DOHH2 (cell line): ENCODE data around the gene ACSM2A.
"Not testable (repeated sequence)": the region's sequence is repeated elsewhere in the genome, so short reads cannot be mapped to it uniquely, and the experiment has no call there.

Source experiments
- H3F3A ChIP-seq: fragments of 200-600 bp; sonication (generic), shearing (Covaris generic); 2 replicates; pipeline ENCODE4 v1.6.0; 2016; ENCODE audit warnings: antibody characterized with exemption, mild to moderate bottlenecking; ENCODE audit not compliant: control insufficient read depth, insufficient read depth
- H3K27ac ChIP-seq: fragments of 200-600 bp; sonication (generic); 2 replicates; pipeline ENCODE4 v1.5.1; 2014; ENCODE audit warnings: low read depth, mild to moderate bottlenecking, low read length, moderate library complexity
- H3K27me3 ChIP-seq: fragments of 200-600 bp; sonication (generic); 2 replicates; pipeline ENCODE4 v1.6.1; 2014; ENCODE audit warnings: mild to moderate bottlenecking, low read length, mixed read lengths; ENCODE audit not compliant: control insufficient read depth
- H3K36me3 ChIP-seq: fragments of 200-600 bp; sonication (generic); 2 replicates; pipeline ENCODE4 v1.6.1; 2014; ENCODE audit warnings: mild to moderate bottlenecking, low read length, moderate library complexity, mixed read lengths; ENCODE audit not compliant: control insufficient read depth
- H3K4me1 ChIP-seq: fragments of 200-600 bp; sonication (generic); 2 replicates; pipeline ENCODE4 v1.6.1; 2014; ENCODE audit warnings: mild to moderate bottlenecking, low read length, mixed read lengths; ENCODE audit not compliant: control insufficient read depth
- H3K4me2 ChIP-seq: fragments of 200-600 bp; sonication (generic); 2 replicates; pipeline ENCODE4 v1.6.0; 2014; ENCODE audit warnings: mild to moderate bottlenecking, low read length, moderate library complexity
- H3K4me3 ChIP-seq: fragments of 200-600 bp; sonication (generic); 2 replicates; pipeline ENCODE4 v1.5.1; 2014; ENCODE audit warnings: mild to moderate bottlenecking, low read length, mixed read lengths
- H3K79me2 ChIP-seq: fragments of 200-600 bp; sonication (generic); 2 replicates; pipeline ENCODE4 v1.6.1; 2014; ENCODE audit warnings: mild to moderate bottlenecking, low read length, mixed read lengths; ENCODE audit not compliant: control insufficient read depth
- H3K9me2 ChIP-seq: fragments of 200-600 bp; sonication (generic); replicated peaks from 2 replicates; pipeline ENCODE4 v1.6.1; 2014; ENCODE audit warnings: mild to moderate bottlenecking, low read length, mixed read lengths; ENCODE audit not compliant: control insufficient read depth
- H3K9me3 ChIP-seq: fragments of 200-600 bp; sonication (generic); 2 replicates; pipeline ENCODE4 v1.6.1; 2014; ENCODE audit warnings: antibody characterized with exemption, low read length, mixed read lengths; ENCODE audit not compliant: control insufficient read depth, insufficient read depth
- H4K20me1 ChIP-seq: fragments of 200-600 bp; sonication (generic); 2 replicates; pipeline ENCODE4 v1.6.0; 2014; ENCODE audit warnings: low read depth, mild to moderate bottlenecking, antibody characterized with exemption, low read length, moderate library complexity; ENCODE audit not compliant: control insufficient read depth, insufficient read depth
- CTCF ChIP-seq: fragments of 200-600 bp; sonication (generic); IDR thresholded peaks from one replicate; pipeline ENCODE4 v1.5.1; 2014; ENCODE audit warnings: antibody characterized with exemption, mild to moderate bottlenecking, low read depth, low read length; ENCODE audit not compliant: poor library complexity, severe bottlenecking
- EZH2phosphoT487 ChIP-seq: fragments of 200-600 bp; sonication (generic); IDR thresholded peaks from 2 replicates; pipeline ENCODE4 v1.6.1; 2017; ENCODE audit warnings: borderline replicate concordance, mild to moderate bottlenecking, antibody characterized with exemption, low read length, moderate library complexity, mixed read lengths

ACSM2A gene

GRCh38 chr16:20439820-20440231 lies 11.5 kb upstream of the ACSM2A start:
- H3K9me3 ChIP-seq, H3K27ac ChIP-seq, H3K4me1 ChIP-seq, H3F3A ChIP-seq, H3K4me3 ChIP-seq, H3K4me2 ChIP-seq, H3K27me3 ChIP-seq, H3K9me2 ChIP-seq, H4K20me1 ChIP-seq, H3K36me3 ChIP-seq, H3K79me2 ChIP-seq: not testable (repeated sequence)

GRCh38 chr16:20440731-20441130 lies 10.6 kb upstream of the ACSM2A start:
- not testable (repeated sequence) for H3K36me3 ChIP-seq, H3K4me3 ChIP-seq, H3K9me2 ChIP-seq, H4K20me1 ChIP-seq, H3K27me3 ChIP-seq, H3K4me2 ChIP-seq, H3K79me2 ChIP-seq, H3K9me3 ChIP-seq, H3K4me1 ChIP-seq, H3K27ac ChIP-seq, H3F3A ChIP-seq

DNA sequence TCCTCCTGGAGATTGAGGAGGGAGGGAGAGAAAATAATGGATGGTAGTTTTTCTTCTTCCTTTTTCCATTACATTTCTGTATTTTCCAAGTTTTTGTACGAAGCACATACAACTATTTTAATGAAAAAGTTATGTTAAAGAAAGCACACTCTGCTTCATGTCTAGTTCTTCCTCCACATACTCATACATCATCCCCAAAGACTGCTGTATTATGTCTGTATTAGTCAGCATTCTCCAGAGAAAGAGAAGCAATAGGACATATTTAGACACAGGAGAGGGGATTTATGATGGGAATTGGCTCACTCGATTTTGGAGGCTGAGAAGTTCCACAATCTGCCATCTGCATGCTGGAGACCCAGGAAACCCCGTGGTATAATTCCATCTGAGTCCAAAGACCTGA lies 10.1 kb upstream of the ACSM2A start:
- Histone ChIP-seq H3K27ac (no peak overlapping the region), H3K4me1 (no peaks in the 10 kb centered on the region), H3K9me2 (no peaks in the 10 kb centered on the region), H3K4me2 (no peak overlapping the region), H3K36me3 (no peaks in the 10 kb centered on the region), H3K79me2 (no peaks in the 10 kb centered on the region), H4K20me1 (no peaks in the 10 kb centered on the region), H3K9me3 (no peaks in the 10 kb centered on the region), H3F3A (no peaks in the 10 kb centered on the region), H3K4me3 (no peak overlapping the region), H3K27me3 (no peaks in the 10 kb centered on the region)
- TF ChIP-seq EZH2phosphoT487 (no peak), CTCF (no peak)

GRCh38 chr16:20441859-20442258 lies 9.5 kb upstream of the ACSM2A start:
- not testable (repeated sequence) for H3K4me2 ChIP-seq, H3K27ac ChIP-seq, H3K9me3 ChIP-seq, H3K9me2 ChIP-seq, H3K4me1 ChIP-seq, H3K79me2 ChIP-seq, H3K27me3 ChIP-seq, H3K36me3 ChIP-seq, H3F3A ChIP-seq, H3K4me3 ChIP-seq, H4K20me1 ChIP-seq

DNA sequence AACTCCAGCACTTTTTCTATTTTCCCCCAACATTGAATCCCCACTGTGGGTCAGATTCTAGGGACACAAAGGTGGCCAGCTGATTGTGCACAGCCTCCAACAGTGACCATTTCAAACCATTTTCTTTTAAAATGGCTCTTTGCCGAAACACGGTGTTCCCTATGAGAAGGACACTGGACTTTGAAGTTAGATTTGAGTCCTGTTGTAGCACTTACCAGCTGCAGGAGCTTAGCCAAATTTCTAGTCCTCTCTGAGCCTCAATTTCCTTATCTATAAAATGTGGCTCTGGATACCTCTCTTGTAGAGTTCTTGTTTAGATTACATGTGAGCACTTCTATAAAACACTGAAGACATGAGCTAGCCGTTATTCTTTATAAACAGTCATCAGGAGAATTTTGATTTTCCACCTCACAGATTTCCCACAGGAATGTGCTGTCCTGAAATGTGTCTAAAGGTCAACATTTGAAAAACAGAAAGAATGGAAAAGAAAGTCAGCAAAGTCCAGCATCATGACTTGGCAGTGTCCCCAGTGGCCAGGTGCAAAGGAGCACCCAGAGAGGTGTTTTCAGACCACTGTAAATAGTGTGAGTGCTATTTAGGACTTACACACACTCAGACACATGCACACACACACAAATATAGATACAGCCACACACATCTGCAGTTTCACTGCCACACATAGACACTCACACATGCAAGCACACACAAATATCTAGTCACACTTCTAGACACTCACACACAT lies 4.5 kb upstream of the ACSM2A start:
- H3F3A ChIP-seq, H4K20me1 ChIP-seq, H3K27me3 ChIP-seq, H3K36me3 ChIP-seq, H3K4me3 ChIP-seq, H3K9me2 ChIP-seq, H3K9me3 ChIP-seq, H3K79me2 ChIP-seq, H3K4me1 ChIP-seq, H3K27ac ChIP-seq, H3K4me2 ChIP-seq: not testable (repeated sequence)

GRCh38 chr16:20453633-20454032 lies 2.3 kb downstream of the ACSM2A start:
- H3F3A ChIP-seq, H3K36me3 ChIP-seq, H3K4me3 ChIP-seq, H3K27ac ChIP-seq, H3K4me1 ChIP-seq, H4K20me1 ChIP-seq, H3K9me3 ChIP-seq, H3K27me3 ChIP-seq, H3K79me2 ChIP-seq, H3K9me2 ChIP-seq, H3K4me2 ChIP-seq: not testable (repeated sequence)

GRCh38 chr16:20459227-20459626 lies 7.9 kb downstream of the ACSM2A start:
- not testable (repeated sequence) for H3K27me3 ChIP-seq, H3K27ac ChIP-seq, H3F3A ChIP-seq, H3K4me2 ChIP-seq, H3K9me2 ChIP-seq, H3K79me2 ChIP-seq, H3K4me1 ChIP-seq, H3K9me3 ChIP-seq, H4K20me1 ChIP-seq, H3K4me3 ChIP-seq, H3K36me3 ChIP-seq
